GM18508 (cell line): ENCODE results near the gene OR2T1.
A peak's percentile ranks its signal among the peaks of the same experiment; 100 is the strongest.
"Not testable (repeated sequence)": the region's sequence is repeated elsewhere in the genome, so short reads cannot be mapped to it uniquely, and the experiment has no call there.

ENCODE experiments used
- ATAC-seq: cut with Tn5 transposase; IDR thresholded peaks from one replicate; pipeline ENCODE4 v1.9.1; 2021; ENCODE audit warnings: moderate number of reproducible peaks; ENCODE audit not compliant: insufficient read depth, unreplicated experiment

Gene OR2T1, protein sequence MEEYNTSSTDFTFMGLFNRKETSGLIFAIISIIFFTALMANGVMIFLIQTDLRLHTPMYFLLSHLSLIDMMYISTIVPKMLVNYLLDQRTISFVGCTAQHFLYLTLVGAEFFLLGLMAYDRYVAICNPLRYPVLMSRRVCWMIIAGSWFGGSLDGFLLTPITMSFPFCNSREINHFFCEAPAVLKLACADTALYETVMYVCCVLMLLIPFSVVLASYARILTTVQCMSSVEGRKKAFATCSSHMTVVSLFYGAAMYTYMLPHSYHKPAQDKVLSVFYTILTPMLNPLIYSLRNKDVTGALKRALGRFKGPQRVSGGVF

DNA sequence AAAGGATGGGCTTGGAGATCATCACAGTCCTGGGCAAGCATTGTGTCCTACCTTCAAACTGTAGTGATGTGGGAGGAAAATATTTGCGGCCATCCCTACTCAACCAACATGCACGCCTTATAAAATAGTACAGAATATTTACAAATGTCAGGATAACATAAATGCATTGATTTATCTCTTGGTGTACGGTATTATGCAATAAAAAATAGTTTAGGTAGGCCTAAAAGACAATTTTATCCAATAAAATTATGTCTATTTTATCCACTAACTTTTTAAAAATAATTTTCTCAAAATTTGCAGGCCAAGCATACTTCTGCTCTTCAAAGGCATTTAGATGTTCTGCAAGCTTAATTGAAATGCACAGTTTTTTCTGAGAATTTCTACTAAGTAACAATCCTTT is at the start of gene OR2T1:
TSS of gene OR2T1 (plus strand) at position 301 of the 400 bp plus-strand sequence. CDS start 3,100 bp downstream, outside the sequence.
- no peak for ATAC-seq

DNA sequence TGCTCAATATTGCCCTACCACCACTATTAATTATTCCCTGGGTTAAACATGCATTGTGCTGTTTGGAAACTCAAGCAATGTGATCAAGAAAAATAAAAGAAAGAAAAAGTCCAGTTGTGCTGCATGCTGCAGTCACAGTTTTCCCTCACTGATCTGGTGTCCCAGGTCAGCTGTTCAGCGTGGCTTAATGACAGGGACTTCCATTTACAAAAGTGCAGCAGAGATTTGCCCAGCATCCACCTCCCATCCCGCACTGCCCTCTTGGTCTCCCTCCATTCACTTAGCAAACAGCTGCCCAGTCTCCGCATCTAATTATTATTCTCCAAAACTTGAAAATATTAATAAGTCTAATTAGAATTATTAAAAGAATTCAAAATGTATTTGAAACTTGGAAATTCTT is 43.4 kb upstream of the OR2T1 start:
- no peak for ATAC-seq

DNA sequence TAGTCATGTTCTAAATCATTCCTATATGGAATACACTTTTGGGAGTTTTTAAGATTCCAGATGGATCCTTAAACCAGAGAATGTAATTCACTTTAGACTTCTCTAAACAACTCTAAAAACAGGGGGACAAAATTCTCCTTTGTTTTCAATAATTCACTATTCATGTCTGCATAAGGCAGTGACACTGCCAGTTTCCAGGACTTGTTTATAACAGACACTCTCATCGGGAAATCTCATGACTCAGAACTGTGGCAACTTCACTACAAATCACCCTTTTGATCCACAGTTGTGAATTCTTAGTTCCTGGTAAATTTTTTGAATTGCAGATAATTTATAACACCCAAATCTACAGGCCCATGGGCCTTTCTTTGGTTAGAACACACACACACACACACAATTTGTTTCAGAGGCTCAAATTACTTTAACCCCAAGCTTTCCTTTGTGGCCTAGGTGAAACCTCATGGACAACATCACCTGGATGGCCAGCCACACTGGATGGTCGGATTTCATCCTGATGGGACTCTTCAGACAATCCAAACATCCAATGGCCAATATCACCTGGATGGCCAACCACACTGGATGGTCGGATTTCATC is 41.6 kb upstream of the OR2T1 start, which contains the start of gene OR2T4:
TSS of gene OR2T4 (plus strand) at position 545 of the 595 bp plus-strand sequence. CDS start at position 545, 0 bp downstream.
- no peak for ATAC-seq

DNA sequence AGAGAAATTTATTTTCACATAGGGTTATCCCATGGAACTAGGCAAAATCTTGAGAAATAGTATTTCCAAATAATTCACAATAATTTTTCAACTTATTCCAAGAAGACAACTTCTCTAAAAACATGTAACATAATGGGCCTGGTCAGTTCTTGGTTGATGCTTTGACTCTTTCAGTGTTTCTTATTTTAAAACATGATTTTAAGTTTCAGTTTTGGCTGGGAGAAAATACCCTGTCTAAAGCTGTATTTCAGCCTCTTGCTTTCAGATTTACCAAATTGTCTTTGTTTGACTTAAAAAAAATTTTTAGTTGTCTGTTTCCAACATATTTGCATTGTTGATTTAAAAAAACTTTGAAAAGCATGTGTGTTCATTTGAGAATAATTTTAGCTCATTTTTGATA is 36.2 kb upstream of the OR2T1 start:
- no peak for ATAC-seq

DNA sequence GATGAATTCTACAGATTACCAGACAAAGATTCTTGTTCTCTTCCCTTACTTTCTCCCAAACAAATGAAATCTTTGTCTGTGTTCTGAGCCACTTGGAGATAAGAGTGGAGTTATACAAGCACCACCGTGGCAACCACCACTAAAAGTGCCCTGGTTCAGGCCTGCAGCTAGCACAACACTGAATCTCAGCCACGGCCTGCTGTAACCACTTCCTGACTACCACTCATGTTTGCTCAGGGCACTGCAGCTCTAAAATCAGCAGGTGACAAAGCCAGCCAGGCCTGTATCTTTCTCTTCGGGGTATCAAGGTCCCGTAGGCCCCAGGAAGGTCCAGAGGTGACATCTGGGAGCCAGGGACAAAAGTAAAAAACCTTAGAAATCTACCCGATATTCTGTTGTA is 30.5 kb upstream of the OR2T1 start:
- no peak for ATAC-seq

DNA sequence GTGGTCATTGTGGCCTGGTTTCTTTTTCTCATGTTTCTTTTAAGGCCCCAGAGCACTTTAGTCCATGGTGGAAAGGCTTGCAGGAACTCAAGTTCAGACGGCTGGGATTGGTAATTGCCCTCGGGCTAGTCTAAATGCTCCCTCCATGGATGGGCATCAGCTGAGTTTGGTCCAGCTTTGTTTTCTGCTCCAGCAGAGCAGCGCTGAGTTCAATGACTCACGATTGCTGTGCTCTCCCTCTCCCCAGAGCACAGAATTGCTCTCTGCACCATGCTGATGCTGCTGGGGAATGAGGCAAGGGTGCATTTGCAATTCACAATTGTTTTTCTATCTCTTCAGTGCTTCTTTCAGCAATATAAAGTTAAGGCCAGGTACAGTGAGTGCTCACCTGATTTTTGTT is 29.1 kb upstream of the OR2T1 start:
- no peak for ATAC-seq

DNA sequence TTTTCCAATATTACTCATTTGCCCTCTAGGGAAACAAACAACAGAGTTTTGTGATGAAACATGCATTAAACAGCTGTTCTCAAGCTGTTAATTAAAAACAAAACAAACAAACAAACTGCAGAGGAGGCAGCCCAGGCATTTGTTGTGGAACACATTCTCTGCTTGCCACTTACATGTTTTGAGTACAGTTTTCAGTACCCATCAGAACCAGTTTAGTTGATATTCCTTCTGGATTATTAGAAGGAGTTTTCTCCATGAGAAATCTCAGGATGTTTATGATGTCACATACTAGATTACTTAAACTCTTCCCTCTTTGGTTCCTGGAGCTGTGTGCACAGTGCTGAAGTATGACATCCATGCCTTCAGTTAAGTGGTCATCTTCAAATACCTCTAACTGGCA is 27.4 kb upstream of the OR2T1 start, which contains the start of gene OR2T6:
TSS of gene OR2T6 (plus strand) at position 301 of the 400 bp plus-strand sequence. CDS start 11,863 bp downstream, outside the sequence.
- no peak for ATAC-seq

DNA sequence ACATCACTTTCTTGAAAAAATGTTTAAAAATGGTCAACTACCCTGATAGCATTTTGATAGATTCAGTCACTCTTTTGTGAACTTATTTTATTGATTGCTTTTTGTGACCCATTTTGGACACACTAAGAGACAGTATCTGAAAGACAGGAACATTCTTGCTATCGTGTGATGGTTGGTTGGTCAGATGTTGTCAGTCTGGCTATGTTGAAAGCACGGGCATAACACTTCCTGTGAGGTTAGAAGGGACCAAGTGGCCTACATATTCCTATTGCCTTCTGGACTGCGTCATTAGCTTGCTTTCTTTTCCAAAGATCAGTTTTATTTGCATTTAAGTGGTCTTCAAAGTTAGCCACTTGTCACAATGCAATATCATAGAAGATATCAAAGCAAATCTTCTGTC is 25.9 kb upstream of the OR2T1 start:
- ATAC-seq: no peak

DNA sequence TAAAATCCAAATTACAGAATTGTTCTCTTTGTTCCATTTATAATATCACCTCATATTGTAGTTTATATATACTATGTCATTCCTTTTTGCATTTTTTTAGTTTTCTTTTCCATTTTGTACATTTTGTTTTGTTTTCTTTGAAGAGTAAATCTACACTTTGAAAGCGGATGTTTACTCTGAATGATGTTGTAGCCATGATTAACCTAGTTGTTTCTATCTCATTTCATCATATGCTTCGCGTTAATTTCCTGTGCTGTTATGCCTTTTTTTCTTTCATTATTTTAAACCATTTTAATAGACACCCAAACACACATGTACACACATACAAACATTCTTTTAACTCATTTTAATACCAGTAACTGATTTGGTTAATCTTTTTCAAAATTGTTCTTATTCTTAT is 22.0 kb upstream of the OR2T1 start:
- no peak for ATAC-seq

DNA sequence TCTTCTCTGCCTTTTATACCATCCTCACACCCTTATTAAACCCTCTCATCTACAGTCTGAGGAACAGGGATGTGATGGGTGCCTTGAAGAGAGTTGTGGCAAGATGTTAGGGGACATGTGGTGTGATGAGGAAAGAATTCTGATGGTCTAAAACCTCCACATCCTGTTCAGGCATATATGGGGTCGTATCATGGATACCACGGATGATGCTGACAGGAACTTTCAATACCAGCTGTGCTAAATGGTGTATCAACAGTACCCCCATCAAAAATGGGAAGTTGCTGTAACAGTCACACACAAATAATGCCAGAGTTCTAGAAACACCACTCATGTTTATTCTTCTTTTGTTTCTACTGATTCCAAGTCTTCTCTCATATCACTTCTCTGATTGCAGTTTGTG is 14.4 kb upstream of the OR2T1 start:
- ATAC-seq: no peak

DNA sequence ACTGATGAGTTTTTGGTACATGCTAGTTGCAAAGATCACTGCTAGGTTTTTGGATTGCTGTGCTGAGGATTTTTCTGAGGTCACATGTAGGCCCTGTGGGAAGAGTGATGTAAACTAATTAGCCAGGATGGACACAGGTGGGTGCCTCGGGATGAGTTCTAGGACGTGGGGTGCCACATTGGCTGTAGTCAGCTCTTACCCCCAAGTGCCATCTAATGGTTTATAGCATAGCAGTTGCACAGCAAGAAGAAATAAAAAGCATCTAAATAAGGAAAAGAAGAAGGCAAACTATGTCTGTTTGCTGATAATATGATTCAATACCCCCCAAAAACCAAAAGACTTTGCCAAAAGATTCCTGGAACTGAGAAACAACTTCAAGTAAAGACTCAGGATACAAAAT is 9.8 kb upstream of the OR2T1 start:
- no peak for ATAC-seq

DNA sequence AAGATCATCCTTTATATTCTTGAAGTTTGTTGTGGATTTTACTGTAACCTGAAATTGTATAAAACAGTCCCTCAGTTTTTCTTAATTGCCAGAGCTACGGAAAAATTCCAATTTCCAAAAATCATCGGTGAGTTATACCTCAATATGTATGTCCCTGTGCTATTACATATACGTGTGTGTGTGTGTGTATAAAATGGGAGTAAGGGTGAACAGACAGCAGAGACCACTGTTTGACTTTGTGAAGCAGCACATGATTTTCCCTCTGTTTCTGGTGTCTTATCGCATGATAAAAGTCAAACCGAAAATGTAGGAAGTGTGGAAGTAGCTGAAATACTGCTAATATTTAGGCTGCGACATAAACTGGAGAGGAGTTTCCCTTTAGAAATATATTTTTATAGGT is 1.2 kb downstream of the OR2T1 start:
- ATAC-seq: no peak

DNA sequence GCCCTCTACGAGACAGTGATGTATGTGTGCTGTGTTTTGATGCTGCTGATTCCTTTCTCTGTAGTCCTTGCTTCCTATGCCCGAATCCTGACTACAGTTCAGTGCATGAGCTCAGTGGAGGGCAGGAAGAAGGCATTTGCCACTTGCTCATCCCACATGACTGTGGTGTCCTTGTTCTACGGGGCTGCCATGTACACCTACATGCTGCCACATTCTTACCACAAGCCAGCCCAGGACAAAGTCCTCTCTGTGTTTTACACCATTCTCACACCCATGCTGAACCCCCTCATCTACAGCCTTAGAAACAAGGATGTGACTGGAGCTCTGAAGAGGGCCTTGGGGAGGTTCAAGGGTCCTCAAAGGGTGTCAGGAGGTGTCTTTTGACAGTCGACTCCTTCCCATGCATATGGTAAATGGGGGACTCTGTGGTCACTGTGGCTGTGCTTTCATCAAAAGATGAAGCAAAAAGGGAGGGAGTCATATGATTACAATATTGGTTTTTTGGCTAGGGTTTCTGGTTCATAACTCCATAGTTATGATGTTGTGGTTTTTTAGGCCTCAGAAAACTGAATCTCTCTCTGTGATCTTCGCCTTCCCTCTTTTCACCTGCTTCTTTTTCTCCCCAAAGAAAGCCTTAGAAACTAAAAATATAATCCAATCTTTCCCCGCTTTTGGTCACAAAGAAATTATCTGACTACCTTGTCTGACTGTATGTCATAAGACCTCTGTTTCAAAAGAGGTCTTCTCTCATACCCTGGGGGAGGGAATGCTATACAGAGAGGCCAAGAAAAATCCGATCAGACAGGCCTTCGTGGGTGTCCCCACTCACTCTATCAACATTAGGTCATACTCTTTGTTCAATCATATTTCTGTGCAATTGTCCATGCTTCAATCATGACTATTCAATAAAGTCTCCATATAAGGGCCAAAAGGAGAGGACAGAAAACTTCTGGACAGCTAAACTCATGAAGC is 4.2 kb downstream of the OR2T1 start:
- peak; percentile 45 for ATAC-seq

DNA sequence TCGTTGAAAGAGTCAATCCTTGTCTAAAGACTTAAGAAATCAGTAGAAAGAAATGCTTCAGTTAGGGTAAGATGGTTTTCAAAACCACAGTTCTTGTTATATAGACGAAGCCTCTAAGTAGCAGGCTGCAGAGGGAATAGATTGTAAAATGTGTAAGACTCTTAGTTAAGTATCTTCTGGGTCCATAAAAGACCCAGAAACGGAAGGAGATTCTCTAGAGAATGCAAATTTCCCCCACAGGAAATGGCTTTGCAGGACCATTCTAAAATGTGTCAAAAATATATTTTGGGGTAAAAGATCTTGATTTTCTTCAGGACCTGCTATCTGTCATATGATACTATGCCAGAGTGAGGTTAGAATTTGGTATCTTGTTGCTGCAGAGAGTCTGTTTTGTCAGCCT is 13.4 kb downstream of the OR2T1 start:
- ATAC-seq: no peak

DNA sequence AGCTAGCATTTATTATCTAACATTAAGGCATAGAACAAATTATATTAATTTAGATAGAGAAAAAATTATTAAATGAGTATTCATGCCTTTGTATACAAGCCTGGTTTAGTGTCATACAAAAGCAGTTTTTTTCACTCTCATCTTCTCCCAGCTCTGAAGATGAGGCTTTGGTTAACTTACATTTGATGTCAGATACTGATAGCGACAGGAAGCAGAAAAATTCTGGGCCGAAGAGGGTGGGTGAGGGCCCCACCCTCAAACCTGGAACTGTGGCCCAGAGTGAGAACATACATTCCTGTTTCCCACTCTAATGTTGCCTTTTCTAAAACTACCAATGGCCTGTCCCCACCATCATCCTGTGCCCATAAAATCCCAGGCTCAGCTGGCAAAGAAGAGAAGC is 15.0 kb downstream of the OR2T1 start:
- ATAC-seq: no peak

DNA sequence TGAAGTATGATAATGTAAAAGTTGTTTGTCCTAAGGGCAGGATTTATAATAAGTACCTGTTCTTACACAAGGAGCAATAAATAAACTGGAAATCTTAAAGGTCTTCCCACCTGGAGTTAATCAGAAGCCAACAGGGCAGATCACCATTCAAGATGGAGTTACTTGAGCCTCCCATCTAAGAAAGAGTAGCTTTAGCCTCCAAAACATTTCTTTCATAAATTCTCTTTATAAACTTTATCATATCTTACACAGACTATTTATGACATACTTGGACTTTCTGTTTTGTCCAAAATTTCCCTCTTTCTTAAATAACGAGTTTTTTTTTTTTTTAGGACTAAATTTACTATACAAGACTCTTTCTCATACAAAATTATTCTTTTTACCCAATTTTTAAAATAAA is 18.5 kb downstream of the OR2T1 start:
- no peak for ATAC-seq

DNA sequence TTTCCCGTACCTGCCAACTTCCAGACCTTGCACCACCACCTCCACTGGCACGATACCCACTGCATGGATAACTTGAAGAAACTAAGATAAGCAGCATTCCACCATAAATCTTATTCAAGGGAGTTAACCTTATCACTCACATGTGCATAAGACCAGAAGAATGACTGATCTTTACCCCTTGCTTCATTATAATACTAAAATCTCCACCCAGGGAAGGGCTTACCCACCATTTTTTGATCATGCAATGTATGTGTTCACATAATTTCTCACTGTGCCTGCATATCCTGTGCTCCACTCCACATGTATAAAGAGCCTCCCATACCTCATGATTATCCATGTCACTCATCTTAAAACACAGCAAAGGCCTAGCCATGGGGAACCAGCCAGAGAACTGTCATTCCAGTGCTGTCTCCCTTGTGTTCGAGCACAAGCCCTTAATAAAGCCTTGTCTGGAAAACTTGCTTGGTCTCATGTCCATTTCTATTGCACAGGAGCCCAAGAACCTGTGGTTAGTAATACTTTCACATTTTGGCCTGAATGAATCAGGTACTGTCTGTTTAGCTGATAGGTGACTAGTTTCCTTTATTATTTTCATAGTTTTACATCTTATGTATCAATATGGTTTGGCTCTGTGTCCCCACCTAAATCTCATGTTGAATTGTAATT is 24.8 kb downstream of the OR2T1 start:
- peak; percentile 27 for ATAC-seq

DNA sequence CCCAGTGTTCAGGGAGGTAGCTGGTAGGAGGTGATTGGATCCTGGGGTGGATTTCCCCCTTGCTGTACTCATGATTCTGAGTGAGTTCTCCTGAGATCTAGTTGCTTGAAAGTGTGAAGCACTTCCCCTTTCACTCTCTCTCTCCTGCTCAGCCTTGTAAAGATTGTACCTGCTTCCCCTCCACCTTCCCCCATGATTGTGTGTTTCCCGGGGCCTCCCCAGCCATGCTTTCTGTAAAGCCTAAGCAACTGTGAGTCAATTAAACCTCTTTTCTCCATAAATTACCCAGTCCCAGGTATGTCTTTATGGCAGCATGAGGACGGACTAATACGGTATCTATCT is 25.3 kb downstream of the OR2T1 start:
- ATAC-seq: peak; percentile 91

DNA sequence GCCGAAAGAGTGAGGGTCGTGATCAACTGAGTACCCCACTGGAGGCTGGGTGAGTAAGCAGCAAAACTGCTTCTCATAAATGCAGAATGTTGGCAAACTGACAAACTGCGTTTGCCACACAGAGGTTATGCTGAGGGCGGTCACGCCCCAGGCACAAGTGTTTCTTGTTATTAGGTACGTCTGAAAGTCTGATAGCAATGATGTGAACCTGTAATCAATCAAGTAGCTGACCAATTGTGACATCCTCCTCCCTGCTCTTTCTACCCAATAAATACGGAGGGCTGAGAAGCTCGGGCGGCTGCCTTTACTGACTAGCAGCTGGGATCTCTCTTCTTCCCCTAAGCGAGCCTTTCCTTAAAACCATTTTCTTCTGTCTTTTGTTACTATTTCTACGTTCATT is 28.8 kb downstream of the OR2T1 start:
- not testable (repeated sequence) for ATAC-seq

DNA sequence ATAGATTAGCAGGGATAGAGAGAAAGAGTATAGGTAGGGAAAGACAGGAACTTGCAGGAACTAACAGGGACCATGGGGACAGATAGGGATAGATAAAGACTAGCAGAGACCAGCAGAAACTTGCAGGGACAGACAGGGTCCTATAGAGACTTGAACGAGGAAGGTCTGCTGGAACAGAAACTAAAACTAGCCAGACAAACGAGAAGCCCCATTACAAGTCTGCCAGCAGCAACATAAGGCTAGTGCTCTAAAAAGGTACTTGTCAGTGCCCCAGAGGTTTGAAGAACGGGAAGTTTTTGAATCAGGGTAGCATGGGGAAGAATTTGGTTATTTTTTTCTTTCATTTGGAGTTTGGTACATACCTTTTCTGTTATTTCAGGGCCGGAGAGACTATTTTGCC is 29.4 kb downstream of the OR2T1 start:
- peak; percentile 37 for ATAC-seq
